GM10266 (cell line): ENCODE results near the gene CTCFL.

Source experiments
- DNase-seq: peaks from one replicate; pipeline ENCODE4 v3.0.0; 2012; ENCODE audit errors: extremely low spot score
- CTCF ChIP-seq: IDR thresholded peaks from 2 replicates; pipeline ENCODE4 v1.5.1; 2012; ENCODE audit warnings: mild to moderate bottlenecking, low read depth; ENCODE audit not compliant: control insufficient read depth, insufficient read depth; ENCODE audit errors: missing control alignments

Gene CTCFL

GRCh38 chr20:57504411-57504810 is 20.5 kb downstream of the CTCFL start:
- no peak for TF ChIP-seq CTCF
- no peak for DNase-seq

GRCh38 chr20:57503035-57503658 is 21.8 kb downstream of the CTCFL start:
- DNase-seq: no peak
- TF ChIP-seq CTCF: no peak

GRCh38 chr20:57502336-57502700 is 22.6 kb downstream of the CTCFL start:
- no peak for DNase-seq
- TF ChIP-seq CTCF: no peak

GRCh38 chr20:57501461-57502335 is 23.2 kb downstream of the CTCFL start:
- DNase-seq: no peak

GRCh38 chr20:57500962-57501361 is 24.0 kb downstream of the CTCFL start:
- no peak for TF ChIP-seq CTCF
- no peak for DNase-seq

More at GRCh38 chr20:57501461-57502335, 23.2 kb downstream of the CTCFL start:
- TF ChIP-seq CTCF: no peak

GRCh38 chr20:57500235-57500634 is 24.7 kb downstream of the CTCFL start:
- no peak for DNase-seq
- TF ChIP-seq CTCF: no peak

GRCh38 chr20:57499676-57500075 is 25.3 kb downstream of the CTCFL start:
- TF ChIP-seq CTCF: no peak
- DNase-seq: no peak
